Bronchus fibroblast of lung (primary cell): Measurements from ENCODE around the gene LIPG. TPM values are rescaled to one million over a fixed set of nuclear protein-coding genes. Genes with fewer than 3 reads are reported as not detected.

ENCODE experiments used
- total RNA-seq: library from RNA; depleted of rRNA; stranded (reverse); fragments of >200 nt; gene quantifications from 2 replicates; pipeline ENCODE4 v1.2.3, GENCODE V29; 2015

Gene LIPG
- total RNA-seq: 10.8 and 13.7 TPM in 2 replicates

GRCh38 chr18:49561289-49562193, at the start of gene LIPG:
TSS of gene LIPG (plus strand) at chr18:49562057. CDS start at chr18:49562309, 252 bp downstream.

Other genes with a start within 250 kb of the LIPG start
- gene DYM, start 101.4 kb upstream of the LIPG start, total RNA-seq: 55.0 TPM in 2 replicates
- gene C18orf32, start 74.8 kb upstream of the LIPG start, total RNA-seq: 11.9 and 18.5 TPM in 2 replicates
- gene RPL17, start 69.6 kb upstream of the LIPG start, total RNA-seq: 1,937 and 2,214 TPM in 2 replicates